ENCODE data around the gene NBPF1. TPM values are rescaled to one million over a fixed set of nuclear protein-coding genes. Genes with fewer than 3 reads are reported as not detected.
"Not testable (repeated sequence)": the region's sequence is repeated elsewhere in the genome, so short reads cannot be mapped to it uniquely, and the experiment has no call there.

NBPF1 gene
- total RNA-seq, 4 donors from 2014 or later = 38.9 to 50.9 (median 46.5) TPM

GRCh38 chr1:16535487-16535886 lies 77.9 kb downstream of the NBPF1 start:
- H3K27ac ChIP-seq; H3K4me3 ChIP-seq (replicated peaks in 1 of 3); H3K36me3 ChIP-seq; intact Hi-C loops (cut with DNase I); DNase-seq; H3K9me3 ChIP-seq; H3K27me3 ChIP-seq: not testable (repeated sequence)
- peaks cover 5 to 14% of the 10 kb centered on the region in 2 donors for H3K4me1 ChIP-seq
- WGBS, 2 donors = 18 to 19% methylated on average over 9 to 17 of the region's 34 CpGs

GRCh38 chr1:16534829-16535456 lies 78.4 kb downstream of the NBPF1 start:
- H3K27me3 ChIP-seq; H3K36me3 ChIP-seq; H3K4me3 ChIP-seq (replicated peaks in 1 of 3); intact Hi-C loops (cut with DNase I); H3K9me3 ChIP-seq; H3K27ac ChIP-seq: not testable (repeated sequence)
- 6 to 7% methylated on average over 19 to 26 of the region's 43 CpGs for WGBS, 2 donors
- peaks cover 5 to 14% of the 10 kb centered on the region in 2 donors for H3K4me1 ChIP-seq
- peak; percentile 29 to 34 for DNase-seq

GRCh38 chr1:16534239-16534828 lies 79.0 kb downstream of the NBPF1 start:
- 4 to 10% methylated on average over 33 to 35 of the region's 44 CpGs for WGBS, 2 donors
- H3K9me3 ChIP-seq; intact Hi-C loops (cut with DNase I); H3K27me3 ChIP-seq; H3K27ac ChIP-seq; DNase-seq; H3K4me3 ChIP-seq (replicated peaks in 1 of 3); H3K36me3 ChIP-seq: not testable (repeated sequence)
- peaks cover 5 to 14% of the 10 kb centered on the region in 2 donors for H3K4me1 ChIP-seq

GRCh38 chr1:16532235-16532991 lies 81.0 kb downstream of the NBPF1 start:
- H3K9me3 ChIP-seq; H3K27me3 ChIP-seq; intact Hi-C loops (cut with DNase I); DNase-seq; H3K36me3 ChIP-seq; H3K27ac ChIP-seq; H3K4me3 ChIP-seq (replicated peaks in 1 of 3): not testable (repeated sequence)
- WGBS, 2 donors = 37 to 43% methylated on average over 5 to 32 of the region's 32 CpGs
- H3K4me1 ChIP-seq = peaks cover 5 to 14% of the 10 kb centered on the region in 2 donors

- H3K4me1 ChIP-seq; H3K27ac ChIP-seq; intact Hi-C loops (cut with DNase I); H3K36me3 ChIP-seq; H3K4me3 ChIP-seq (replicated peaks in 1 of 3); H3K27me3 ChIP-seq; DNase-seq; H3K9me3 ChIP-seq: not testable (repeated sequence)
- 76 to 78% methylated on average over 3 of the region's 3 CpGs for whole genome bisulfite sequencing, 2 donors
Observed at GRCh38 chr1:16528338-16528737, 85.0 kb downstream of the NBPF1 start.

- H3K36me3 ChIP-seq; DNase-seq; H3K27ac ChIP-seq; intact Hi-C loops (cut with DNase I); H3K27me3 ChIP-seq; H3K9me3 ChIP-seq; H3K4me3 ChIP-seq (replicated peaks in 1 of 3); H3K4me1 ChIP-seq: not testable (repeated sequence)
Observed at GRCh38 chr1:16525769-16526168, 87.6 kb downstream of the NBPF1 start.

GRCh38 chr1:16521679-16522078 lies 91.7 kb downstream of the NBPF1 start:
- 77 to 78% methylated on average over 5 of the region's 5 CpGs for WGBS, 2 donors
- intact Hi-C loops (cut with DNase I) = not testable (repeated sequence)

GRCh38 chr1:16521288-16521583 lies 92.1 kb downstream of the NBPF1 start:
- no peak for TF ChIP-seq CTCF (IDR thresholded peaks at IDR 0.05)
- no peak for TF ChIP-seq POLR2A (IDR thresholded peaks at IDR 0.05)
- H3K4me3 ChIP-seq (replicated peaks in 1 of 3) = no peak overlapping the region
- no peaks in the 10 kb centered on the region for H3K9me3 ChIP-seq
- H3K4me1 ChIP-seq = no peaks in the 10 kb centered on the region
- 48 to 53% methylated on average over 10 to 12 of the region's 12 CpGs for WGBS, 2 donors
- H3K36me3 ChIP-seq = no peaks in the 10 kb centered on the region
- peaks cover 7% of the 10 kb centered on the region for H3K27me3 ChIP-seq
- intact Hi-C loops (cut with DNase I) = no loop called here
- no peak for DNase-seq
- no peak overlapping the region for H3K27ac ChIP-seq

More at GRCh38 chr1:16521679-16522078, 91.7 kb downstream of the NBPF1 start:
- not testable (repeated sequence) for H3K27ac ChIP-seq; H3K27me3 ChIP-seq; H3K9me3 ChIP-seq; H3K4me3 ChIP-seq (replicated peaks in 1 of 3); DNase-seq; H3K4me1 ChIP-seq; H3K36me3 ChIP-seq

GRCh38 chr1:16520435-16521287 lies 92.7 kb downstream of the NBPF1 start:
- H3K4me1 ChIP-seq; H3K4me3 ChIP-seq (replicated peaks in 1 of 3); H3K9me3 ChIP-seq; intact Hi-C loops (cut with DNase I); H3K27ac ChIP-seq; H3K27me3 ChIP-seq; H3K36me3 ChIP-seq; DNase-seq: not testable (repeated sequence)
- WGBS, 2 donors = 22 to 41% methylated on average over 17 to 48 of the region's 48 CpGs

GRCh38 chr1:16519255-16519951 lies 94.0 kb downstream of the NBPF1 start:
- intact Hi-C loops (cut with DNase I); H3K4me3 ChIP-seq (replicated peaks in 1 of 3); H3K36me3 ChIP-seq; H3K4me1 ChIP-seq; H3K27ac ChIP-seq; DNase-seq; H3K27me3 ChIP-seq; H3K9me3 ChIP-seq: not testable (repeated sequence)
- WGBS, 2 donors = 69 to 71% methylated on average over 6 of the region's 6 CpGs

- DNase-seq; H3K4me1 ChIP-seq; H3K27me3 ChIP-seq; intact Hi-C loops (cut with DNase I); H3K27ac ChIP-seq; H3K4me3 ChIP-seq (replicated peaks in 1 of 3); H3K36me3 ChIP-seq; H3K9me3 ChIP-seq: not testable (repeated sequence)
- WGBS, 2 donors = 60 to 76% methylated on average over 3 of the region's 3 CpGs
Observed at GRCh38 chr1:16518913-16519254, 94.5 kb downstream of the NBPF1 start.

Measured in thyroid gland (tissue), 4 donors.